Activated CD8-positive, alpha-beta T cell treated with anti-CD3 and anti-CD28 coated beads for 36 hours (primary cell): ENCODE data around the gene CCDC146. TPM values are rescaled to one million over a fixed set of nuclear protein-coding genes. Genes with fewer than 3 reads are reported as not detected.

Source experiments
- ATAC-seq: fragments of 200-7000 bp; cut with Tn5 transposase; one replicate; pipeline ENCODE4 v1.10.0; 2021; ENCODE audit warnings: mild to moderate bottlenecking, moderate library complexity
- CTCF ChIA-PET: fragments of 350-600 bp; sonication (Branson Sonifier 250); formaldehyde crosslinking; loops from one replicate; lab custom pipeline; 2021; ENCODE audit warnings: antibody characterized with exemption; lab: Charles Lee
- POLR2A ChIA-PET: fragments of 350-600 bp; sonication (Branson Sonifier 250); formaldehyde crosslinking; loops from one replicate; lab custom pipeline; 2021; ENCODE audit warnings: antibody characterized with exemption; lab: Charles Lee
- DNase-seq: peaks from one replicate; pipeline ENCODE4 v3.0.0-alpha.2; 2020
- H3K27ac Mint-ChIP-seq: one replicate; pipeline ENCODE4 v1.8.0; 2021; ENCODE audit warnings: mild to moderate bottlenecking, mixed read lengths
- H3K27me3 Mint-ChIP-seq: one replicate; pipeline ENCODE4 v1.8.0; 2021; ENCODE audit warnings: mixed read lengths
- H3K36me3 Mint-ChIP-seq: one replicate; pipeline ENCODE4 v1.8.0; 2021; ENCODE audit warnings: low read depth, mixed read lengths
- H3K4me1 Mint-ChIP-seq: one replicate; pipeline ENCODE4 v1.8.0; 2021; ENCODE audit warnings: low read depth, mixed read lengths
- H3K4me3 Mint-ChIP-seq: one replicate; pipeline ENCODE4 v1.8.0; 2021; ENCODE audit warnings: mild to moderate bottlenecking, moderate library complexity, mixed read lengths
- H3K9me3 Mint-ChIP-seq: one replicate; pipeline ENCODE4 v1.8.0; 2021; ENCODE audit warnings: mixed read lengths
- CTCF ChIP-seq: fragments of 200-600 bp; IDR thresholded peaks from one replicate; pipeline ENCODE4 v1.8.0; 2022; ENCODE audit warnings: antibody characterized with exemption, mild to moderate bottlenecking
- intact Hi-C: fragments of 100-400 bp; cut with micrococcal nuclease; formaldehyde crosslinking; loops from one replicate; pipeline ENCODE4 v1.10.0; 2022
- total RNA-seq, 2 experiments: library from RNA; stranded (reverse); gene quantifications; one replicate each; pipeline ENCODE4 v1.2.3, GENCODE V29; 2021

Gene CCDC146
- total RNA-seq, 2 experiments from 2014 or later = 2.1 to 2.6 TPM

DNA sequence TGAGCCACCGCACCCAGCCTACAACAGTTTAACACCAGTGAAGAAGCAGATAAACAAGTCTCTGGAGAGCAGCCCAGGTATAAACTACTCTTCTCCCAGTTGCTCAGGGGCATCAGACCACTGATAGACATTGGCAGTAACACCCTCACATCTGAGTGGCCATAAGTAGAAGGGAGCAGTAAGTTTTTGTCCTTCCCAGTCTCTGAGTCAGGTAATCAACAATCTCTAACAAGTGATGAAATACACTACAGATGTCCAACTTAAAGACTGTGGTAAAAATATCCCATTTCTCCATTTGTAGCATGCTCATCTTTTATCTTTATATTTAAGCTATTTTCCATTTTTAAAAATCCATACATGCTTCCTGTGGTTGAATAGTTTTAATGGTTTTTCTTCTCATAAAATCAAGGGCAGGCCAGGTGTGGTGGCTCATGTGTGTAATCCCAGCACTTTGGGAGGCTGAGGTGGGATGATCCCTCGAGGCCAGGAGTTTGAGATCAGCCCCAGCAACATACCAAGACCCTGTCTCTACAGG, 215.1 kb downstream of the CCDC146 start:
- no peak for ATAC-seq
- peaks cover 19% of the 10 kb centered on the region for H3K4me1 Mint-ChIP-seq

GRCh38 chr7:77338260-77338659, 215.8 kb downstream of the CCDC146 start:
- ATAC-seq = no peak
- Mint-ChIP-seq H3K4me1 (peaks cover 19% of the 10 kb centered on the region), H3K27ac (no peak overlapping the region), H3K9me3 (no peaks in the 10 kb centered on the region), H3K4me3 (no peak overlapping the region), H3K36me3 (no peaks in the 10 kb centered on the region), H3K27me3 (no peaks in the 10 kb centered on the region)
- ChIA-PET POLR2A (no interaction called here), CTCF (no interaction called here)
- no peak for DNase-seq
- intact Hi-C loops = no loop called here
- no peak for TF ChIP-seq CTCF

More for the DNA sequence above, 215.1 kb downstream of the CCDC146 start:
- Mint-ChIP-seq H3K9me3 (no peaks in the 10 kb centered on the region), H3K27me3 (no peaks in the 10 kb centered on the region), H3K4me3 (no peak overlapping the region), H3K36me3 (no peaks in the 10 kb centered on the region), H3K27ac (no peak overlapping the region)
- POLR2A ChIA-PET = no interaction called here
- CTCF ChIA-PET = no interaction called here
- TF ChIP-seq CTCF = no peak
- intact Hi-C loops = no loop called here
- no peak for DNase-seq

- Mint-ChIP-seq H3K9me3 (no peaks in the 10 kb centered on the region), H3K27ac (no peak overlapping the region), H3K4me3 (no peak overlapping the region), H3K36me3 (no peaks in the 10 kb centered on the region), H3K4me1 (peaks cover 19% of the 10 kb centered on the region), H3K27me3 (no peaks in the 10 kb centered on the region)
- intact Hi-C loops = no loop called here
- no peak for TF ChIP-seq CTCF
- ChIA-PET POLR2A (no interaction called here), CTCF (no interaction called here)
- ATAC-seq = no peak
- no peak for DNase-seq
Observed at GRCh38 chr7:77338883-77339629, 216.6 kb downstream of the CCDC146 start.

DNA sequence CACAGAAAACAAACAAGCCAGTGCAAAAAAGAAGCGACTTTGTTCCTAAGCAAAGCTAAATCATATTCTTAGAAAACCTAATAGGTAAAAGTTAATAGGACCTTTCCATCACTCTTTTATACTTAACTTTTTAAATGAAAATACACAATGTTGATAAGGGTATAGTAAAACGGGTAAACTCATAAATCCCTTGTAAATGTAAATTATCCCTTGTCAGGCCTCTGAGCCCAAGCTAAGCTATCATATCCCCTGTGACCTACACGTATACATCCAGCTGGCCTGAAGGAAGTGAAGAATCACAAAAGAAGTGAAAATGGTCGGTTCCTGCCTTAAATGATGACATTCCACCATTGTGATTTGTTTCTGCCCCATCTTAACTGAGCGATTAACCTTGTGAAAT, 217.3 kb downstream of the CCDC146 start:
- intact Hi-C loops = no loop called here
- H3K27ac Mint-ChIP-seq = no peak overlapping the region
- DNase-seq = no peak
- POLR2A ChIA-PET = no interaction called here
- TF ChIP-seq CTCF = no peak
- CTCF ChIA-PET = no interaction called here
- H3K36me3 Mint-ChIP-seq = no peaks in the 10 kb centered on the region
- no peaks in the 10 kb centered on the region for H3K27me3 Mint-ChIP-seq
- H3K9me3 Mint-ChIP-seq = no peaks in the 10 kb centered on the region
- no peak overlapping the region for H3K4me3 Mint-ChIP-seq
- no peak for ATAC-seq
- H3K4me1 Mint-ChIP-seq = peaks cover 19% of the 10 kb centered on the region

Other genes with a start within 250 kb of the CCDC146 start
- gene SPDYE17, start 90.3 kb upstream of the CCDC146 start, total RNA-seq = not detected
- under 1 TPM in 1 of 2 experiments, not detected in 1; 0.56 TPM for gene SPDYE18, start 60.1 kb upstream of the CCDC146 start, total RNA-seq
- under 1 TPM; 0.63 to 0.95 TPM for gene FGL2, start 77.2 kb downstream of the CCDC146 start, total RNA-seq